DND-41 (cell line): ENCODE data around the gene HECA.

Source experiments
- ATAC-seq: fragments of 200-7000 bp; cut with Tn5 transposase; 3 replicates; pipeline ENCODE4 v1.9.1; 2021; ENCODE audit warnings: low read depth; ENCODE audit not compliant: insufficient read depth
- DNase-seq: peaks from one replicate; pipeline ENCODE4 v3.0.0-alpha.2; 2020
- H2AFZ ChIP-seq: 2 replicates; pipeline ENCODE4 v1.6.0; 2012; ENCODE audit warnings: low read depth, low read length
- H3K27ac ChIP-seq: 2 replicates; pipeline ENCODE4 v1.5.1; 2012; ENCODE audit warnings: low read length, inconsistent platforms
- H3K27me3 ChIP-seq: fragments of 200-600 bp; sonication (generic); 2 replicates; pipeline ENCODE4 v1.6.0; 2012; ENCODE audit warnings: low read length, mild to moderate bottlenecking, inconsistent platforms; ENCODE audit not compliant: insufficient read depth, poor library complexity
- H3K36me3 ChIP-seq: 2 replicates; pipeline ENCODE4 v1.5.1; 2012; ENCODE audit warnings: low read length, inconsistent platforms; ENCODE audit not compliant: insufficient read depth
- H3K4me1 ChIP-seq: 2 replicates; pipeline ENCODE4 v1.5.1; 2012; ENCODE audit warnings: mild to moderate bottlenecking, low read length; ENCODE audit not compliant: insufficient read depth
- H3K4me2 ChIP-seq: 2 replicates; pipeline ENCODE4 v1.6.0; 2012; ENCODE audit warnings: mild to moderate bottlenecking, moderate library complexity, low read length, inconsistent platforms; ENCODE audit not compliant: insufficient read depth
- H3K4me3 ChIP-seq, 2 experiments: fragments of 200-600 bp in 1 of 2; shearing (Covaris generic) in 1 of 2; 2 replicates each; pipeline ENCODE4 v1.5.1; 2012 to 2016; ENCODE audit warnings: inconsistent platforms in 2 of 2, low read length in 2 of 2, mild to moderate bottlenecking in 2 of 2, low read depth in 1 of 2, moderate library complexity in 1 of 2
- H3K79me2 ChIP-seq: 2 replicates; pipeline ENCODE4 v1.6.0; 2012; ENCODE audit warnings: low read length, inconsistent platforms; ENCODE audit not compliant: insufficient read depth
- H3K9ac ChIP-seq: 2 replicates; pipeline ENCODE4 v1.6.0; 2012; ENCODE audit warnings: low read depth, mild to moderate bottlenecking, inconsistent platforms, low read length, moderate library complexity
- H3K9me3 ChIP-seq: 2 replicates; pipeline ENCODE4 v1.5.1; 2012; ENCODE audit warnings: low read length, moderate library complexity, mild to moderate bottlenecking, inconsistent platforms; ENCODE audit not compliant: insufficient read depth, severe bottlenecking
- H4K20me1 ChIP-seq: 2 replicates; pipeline ENCODE4 v1.6.0; 2012; ENCODE audit warnings: low read length; ENCODE audit not compliant: insufficient read depth
- CTCF ChIP-seq: IDR thresholded peaks from 2 replicates; pipeline ENCODE4 v1.5.1; 2012; ENCODE audit warnings: borderline replicate concordance, low read length, moderate library complexity, mild to moderate bottlenecking; ENCODE audit not compliant: poor library complexity, severe bottlenecking; ENCODE audit errors: extremely low read depth
- EZH2 ChIP-seq: IDR thresholded peaks from 3 replicates; pipeline ENCODE4 v1.6.1; 2012; ENCODE audit warnings: borderline replicate concordance, low read depth, mild to moderate bottlenecking, moderate library complexity, low read length, inconsistent platforms; ENCODE audit not compliant: severe bottlenecking

Gene HECA

GRCh38 chr6:139172151-139172550, 37.3 kb downstream of the HECA start:
- no peak for DNase-seq
- Histone ChIP-seq H3K79me2 (peaks cover 17% of the 10 kb centered on the region), H2AFZ (no peak overlapping the region)

GRCh38 chr6:139172567-139172966, 37.7 kb downstream of the HECA start:
- H2AFZ ChIP-seq: no peak overlapping the region
- H3K4me2 ChIP-seq: no peak overlapping the region
- no peaks in the 10 kb centered on the region for H3K4me1 ChIP-seq

More at GRCh38 chr6:139172151-139172550, 37.3 kb downstream of the HECA start:
- ATAC-seq: no peak
- Histone ChIP-seq H3K27ac (no peak overlapping the region), H3K4me3 (no peak overlapping the region), H3K9ac (no peak overlapping the region), H3K9me3 (no peaks in the 10 kb centered on the region), H3K4me1 (no peaks in the 10 kb centered on the region), H3K27me3 (no peaks in the 10 kb centered on the region), H3K4me2 (no peak overlapping the region), H4K20me1 (peaks cover 32% of the 10 kb centered on the region), H3K36me3 (peaks cover 81% of the 10 kb centered on the region)
- TF ChIP-seq CTCF: no peak
- no peak for TF ChIP-seq EZH2

GRCh38 chr6:139173172-139173571, 38.3 kb downstream of the HECA start:
- ATAC-seq: 0 out of 3 replicates have a peak, but pooled peaks have one; percentile 44
- Histone ChIP-seq H3K9ac (no peak overlapping the region), H3K36me3 (peaks cover 81% of the 10 kb centered on the region), H3K9me3 (no peaks in the 10 kb centered on the region), H3K79me2 (peaks cover 17% of the 10 kb centered on the region), H3K27ac (no peak overlapping the region), H3K4me1 (no peaks in the 10 kb centered on the region), H2AFZ (no peak overlapping the region), H4K20me1 (peaks cover 31% of the 10 kb centered on the region), H3K4me2 (no peak overlapping the region), H3K4me3 (no peak overlapping the region), H3K27me3 (no peaks in the 10 kb centered on the region)
- no peak for DNase-seq
- TF ChIP-seq CTCF (peak; percentile 31), EZH2 (no peak)

More at GRCh38 chr6:139172567-139172966, 37.7 kb downstream of the HECA start:
- H3K4me3 ChIP-seq: no peak overlapping the region
- H3K9ac ChIP-seq: no peak overlapping the region
- TF ChIP-seq EZH2 (no peak), CTCF (no peak)
- H3K79me2 ChIP-seq: peaks cover 17% of the 10 kb centered on the region
- H3K27me3 ChIP-seq: no peaks in the 10 kb centered on the region
- peaks cover 81% of the 10 kb centered on the region for H3K36me3 ChIP-seq
- DNase-seq (no peak), ATAC-seq (no peak)
- H3K9me3 ChIP-seq: no peaks in the 10 kb centered on the region
- peaks cover 31% of the 10 kb centered on the region for H4K20me1 ChIP-seq
- H3K27ac ChIP-seq: no peak overlapping the region

GRCh38 chr6:139173822-139174221, 38.9 kb downstream of the HECA start:
- Histone ChIP-seq H2AFZ (no peak overlapping the region), H3K4me2 (no peak overlapping the region), H3K4me1 (no peaks in the 10 kb centered on the region), H3K27ac (no peak overlapping the region), H4K20me1 (peaks cover 31% of the 10 kb centered on the region), H3K27me3 (no peaks in the 10 kb centered on the region), H3K4me3 (no peak overlapping the region), H3K9ac (no peak overlapping the region), H3K79me2 (peaks cover 17% of the 10 kb centered on the region), H3K36me3 (peaks cover 81% of the 10 kb centered on the region), H3K9me3 (no peaks in the 10 kb centered on the region)
- ATAC-seq: no peak
- TF ChIP-seq EZH2 (no peak), CTCF (no peak)
- DNase-seq: no peak
